Measurements from ENCODE around the gene CES2.
"Not testable (repeated sequence)": the region's sequence is repeated elsewhere in the genome, so short reads cannot be mapped to it uniquely, and the experiment has no call there.

The CES2 gene

GRCh38 chr16:66894055-66894454, 41.3 kb upstream of the CES2 start:
- Histone ChIP-seq H3K27me3 (no peaks in the 10 kb centered on the region), H3K4me1 (peaks cover 6 to 35% (median 27%) of the 10 kb centered on the region in 10 experiments), H3K4me3 (no peak overlapping the region), H4K20me1 (peaks cover 0 to 51% (median 15%) of the 10 kb centered on the region in 11 experiments; a peak in 13 of 22 replicates), H3K9me3 (replicated peaks in 1 of 11) (no peaks in the 10 kb centered on the region), H3K27ac (no peak overlapping the region), H3K9ac (no peak overlapping the region), H3K36me3 (peaks cover 0 to 25% (median 4%) of the 10 kb centered on the region in 11 experiments; a peak in 10 of 22 replicates), H3K4me2 (no peak overlapping the region)
- TF ChIP-seq Cebpa-rat (IDR thresholded peaks at IDR 0.05), result no peak

DNA sequence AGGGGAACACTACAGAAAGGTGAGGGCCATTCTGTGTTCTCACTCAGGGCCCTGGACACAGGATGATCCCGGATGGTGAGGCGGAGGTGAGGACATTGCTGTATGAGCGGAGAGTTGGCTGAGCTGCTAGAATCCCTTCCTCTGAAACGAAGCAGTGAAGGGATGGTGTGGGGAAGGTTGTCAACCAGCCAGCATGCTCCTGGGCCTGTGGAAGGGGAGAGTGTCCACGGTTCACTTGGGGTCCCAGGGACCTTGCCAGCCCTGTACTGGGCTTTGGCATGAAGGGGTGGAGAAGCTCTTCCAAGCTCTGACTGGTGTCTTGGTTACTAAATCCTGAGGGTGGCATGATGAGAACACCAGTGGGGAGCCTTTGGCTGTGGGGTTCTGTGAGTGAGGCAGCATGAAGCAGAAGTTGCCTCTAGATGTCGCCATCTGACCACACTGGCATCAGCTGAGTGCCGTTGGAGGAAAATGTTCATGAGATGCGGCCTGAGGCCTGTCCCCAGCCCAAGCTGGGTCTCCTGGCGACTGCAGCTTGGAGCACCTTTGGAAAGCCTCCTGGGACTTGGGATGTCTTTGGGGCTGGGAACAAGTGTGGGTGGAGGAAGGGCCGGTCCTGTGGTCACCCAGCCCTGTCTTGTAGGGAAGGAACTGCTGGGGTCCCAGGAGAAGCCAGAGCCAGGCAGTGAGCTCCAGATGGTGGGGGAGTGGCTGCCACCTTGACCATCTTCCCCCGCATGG, 40.2 kb upstream of the CES2 start:
- Histone ChIP-seq H4K20me1 (peaks cover 0 to 40% (median 15%) of the 10 kb centered on the region in 11 experiments; a peak in 13 of 22 replicates), H3K9ac (peak overlapping the region in 5 of 11 experiments; percentile 23 to 47 (median 37); a peak in 7 of 22 replicates), H3K4me1 (peaks cover 16 to 40% (median 36%) of the 10 kb centered on the region in 10 experiments), H3K4me3 (no peak overlapping the region), H3K4me2 (peak overlapping the region in 9 of 11 experiments; percentile 32 to 69 (median 56); a peak in 17 of 22 replicates), H3K27me3 (no peaks in the 10 kb centered on the region), H3K27ac (no peak overlapping the region), H3K9me3 (replicated peaks in 1 of 11) (no peaks in the 10 kb centered on the region), H3K36me3 (peaks cover 0 to 17% (median 4%) of the 10 kb centered on the region in 11 experiments; a peak in 7 of 22 replicates)
- TF ChIP-seq Cebpa-rat (IDR thresholded peaks at IDR 0.05), result no peak

DNA sequence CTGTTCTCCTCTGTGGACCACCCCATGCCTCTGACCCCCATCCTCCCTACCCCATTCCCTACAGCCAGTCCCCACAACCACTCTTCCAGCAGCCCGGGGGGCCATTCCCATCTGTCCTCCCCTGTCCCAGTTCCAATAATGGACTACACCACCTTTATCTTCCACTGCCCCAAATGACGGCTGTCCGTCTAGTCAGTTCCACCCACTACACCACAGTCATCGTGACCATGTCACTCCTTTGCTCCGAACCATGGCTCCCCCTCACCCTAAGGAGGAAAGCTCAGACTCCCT, 39.7 kb upstream of the CES2 start:
- no peak for TF ChIP-seq Cebpa-rat (IDR thresholded peaks at IDR 0.05)

DNA sequence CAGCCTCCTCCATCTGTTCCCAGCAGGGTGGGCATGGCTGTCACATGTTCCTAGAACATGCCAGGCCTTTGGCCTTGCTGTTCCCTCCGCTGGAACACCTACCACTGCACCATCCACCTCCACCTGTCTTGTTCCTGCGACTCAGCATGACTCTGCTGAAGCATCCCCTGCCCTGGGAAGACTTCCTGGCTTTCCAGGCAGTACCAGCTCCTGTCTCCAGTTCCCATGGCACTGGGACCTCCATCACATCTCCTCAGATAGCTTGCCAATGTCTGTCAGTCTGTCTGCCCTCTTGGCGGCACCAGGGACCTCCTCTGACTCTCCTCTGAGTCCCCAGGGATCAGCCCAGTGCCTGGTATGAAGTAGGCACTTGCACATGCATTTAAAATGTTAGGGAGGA, 39.3 kb upstream of the CES2 start:
- Histone ChIP-seq H3K4me1 (peaks cover 19 to 48% (median 42%) of the 10 kb centered on the region in 10 experiments), H3K4me2 (peak overlapping the region in 9 of 11 experiments; percentile 32 to 69 (median 56); a peak in 16 of 22 replicates), H3K9me3 (replicated peaks in 1 of 11) (no peaks in the 10 kb centered on the region), H3K4me3 (no peak overlapping the region), H3K27ac (no peak overlapping the region), H3K36me3 (peaks cover 0 to 11% (median 4%) of the 10 kb centered on the region in 11 experiments; a peak in 6 of 22 replicates), H3K27me3 (no peaks in the 10 kb centered on the region), H4K20me1 (peaks cover 0 to 32% (median 11%) of the 10 kb centered on the region in 11 experiments; a peak in 10 of 22 replicates), H3K9ac (peak overlapping the region in 5 of 11 experiments; percentile 8 to 47 (median 24); a peak in 5 of 22 replicates)
- TF ChIP-seq Cebpa-rat (IDR thresholded peaks at IDR 0.05), result no peak

More for the DNA sequence above, 39.7 kb upstream of the CES2 start:
- Histone ChIP-seq H3K4me2 (peak overlapping the region in 9 of 11 experiments; percentile 32 to 69 (median 56); a peak in 17 of 22 replicates), H3K4me1 (peaks cover 19 to 45% (median 41%) of the 10 kb centered on the region in 10 experiments), H3K27me3 (no peaks in the 10 kb centered on the region), H3K9ac (peak overlapping the region in 6 of 11 experiments; percentile 8 to 47 (median 30); a peak in 9 of 22 replicates), H3K9me3 (replicated peaks in 1 of 11) (no peaks in the 10 kb centered on the region), H3K36me3 (peaks cover 0 to 15% (median 4%) of the 10 kb centered on the region in 11 experiments; a peak in 7 of 22 replicates), H4K20me1 (peaks cover 0 to 36% (median 13%) of the 10 kb centered on the region in 11 experiments; a peak in 13 of 22 replicates), H3K27ac (no peak overlapping the region), H3K4me3 (no peak overlapping the region)

DNA sequence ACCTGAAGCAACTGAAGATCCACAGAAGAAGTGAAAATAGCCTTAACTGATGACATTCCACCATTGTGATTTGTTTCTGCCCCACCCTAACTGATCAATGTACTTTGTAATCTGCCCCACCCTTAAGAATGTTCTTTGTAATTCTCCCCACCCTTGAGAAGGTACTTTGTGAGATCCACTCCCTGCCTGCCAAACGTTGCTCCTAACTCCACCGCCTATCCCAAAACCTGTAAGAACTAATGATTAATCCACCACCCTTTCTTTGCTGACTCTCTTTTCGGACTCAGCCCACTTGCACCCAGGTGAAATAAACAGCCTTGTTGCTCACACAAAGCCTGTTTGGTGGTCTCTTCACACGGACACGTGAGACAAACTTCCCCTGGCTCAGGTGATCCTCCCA, 38.6 kb upstream of the CES2 start:
- H3K4me3 ChIP-seq; H3K9me3 ChIP-seq (replicated peaks in 1 of 11); H3K9ac ChIP-seq; H3K36me3 ChIP-seq; H3K27ac ChIP-seq; H3K27me3 ChIP-seq: not testable (repeated sequence)
- Histone ChIP-seq H3K4me1 (peaks cover 19 to 51% (median 47%) of the 10 kb centered on the region in 10 experiments), H4K20me1 (peaks cover 0 to 25% (median 6%) of the 10 kb centered on the region in 11 experiments; a peak in 8 of 22 replicates), H3K4me2 (peak overlapping the region in 2 of 11 experiments; percentile 52 to 56; a peak in 2 of 22 replicates)

- H3K36me3 ChIP-seq, result no peaks in the 10 kb centered on the region
- peaks cover 0 to 21% (median 0%) of the 10 kb centered on the region in 11 experiments; a peak in 7 of 22 replicates for H4K20me1 ChIP-seq
- H3K9ac ChIP-seq, result no peak overlapping the region
- H3K9me3 ChIP-seq (replicated peaks in 1 of 11), result no peaks in the 10 kb centered on the region
- H3K4me1 ChIP-seq, result peaks cover 18 to 59% (median 53%) of the 10 kb centered on the region in 10 experiments
- no peak for TF ChIP-seq Cebpa-rat (IDR thresholded peaks at IDR 0.05)
- H3K4me3 ChIP-seq, result no peak overlapping the region
- no peak overlapping the region for H3K4me2 ChIP-seq
- no peaks in the 10 kb centered on the region for H3K27me3 ChIP-seq
- H3K27ac ChIP-seq, result no peak overlapping the region
Observed at GRCh38 chr16:66898207-66898606, 37.1 kb upstream of the CES2 start.

GRCh38 chr16:66898933-66899309, 36.4 kb upstream of the CES2 start:
- TF ChIP-seq Cebpa-rat (IDR thresholded peaks at IDR 0.05), result no peak
- no peaks in the 10 kb centered on the region for H3K36me3 ChIP-seq
- no peaks in the 10 kb centered on the region for H3K27me3 ChIP-seq
- H3K9ac ChIP-seq, result no peak overlapping the region
- H4K20me1 ChIP-seq, result peaks cover 0 to 19% (median 0%) of the 10 kb centered on the region in 11 experiments; a peak in 7 of 22 replicates
- H3K4me1 ChIP-seq, result peaks cover 25 to 66% (median 59%) of the 10 kb centered on the region in 10 experiments
- H3K9me3 ChIP-seq (replicated peaks in 1 of 11), result no peaks in the 10 kb centered on the region
- no peak overlapping the region for H3K4me3 ChIP-seq
- no peak overlapping the region for H3K4me2 ChIP-seq
- H3K27ac ChIP-seq, result no peak overlapping the region

GRCh38 chr16:66899310-66899944, 35.9 kb upstream of the CES2 start:
- H3K27me3 ChIP-seq, result no peaks in the 10 kb centered on the region
- TF ChIP-seq Cebpa-rat (IDR thresholded peaks at IDR 0.05), result peak in 7 of 11 experiments; percentile 36 to 78 (median 61); a peak in 7 of 22 replicates
- H3K4me2 ChIP-seq, result peak overlapping the region; percentile 24 to 90 (median 62); a peak in 21 of 22 replicates
- H3K36me3 ChIP-seq, result no peaks in the 10 kb centered on the region
- no peak overlapping the region for H3K4me3 ChIP-seq
- peaks cover 30 to 71% (median 64%) of the 10 kb centered on the region in 10 experiments for H3K4me1 ChIP-seq
- H4K20me1 ChIP-seq, result peaks cover 0 to 14% (median 0%) of the 10 kb centered on the region in 11 experiments; a peak in 7 of 22 replicates
- peak overlapping the region in 5 of 11 experiments; percentile 11 to 31 (median 27); a peak in 3 of 22 replicates for H3K9ac ChIP-seq
- H3K9me3 ChIP-seq (replicated peaks in 1 of 11), result no peaks in the 10 kb centered on the region
- H3K27ac ChIP-seq, result peak overlapping the region in 4 of 11 experiments; percentile 14 to 35 (median 18); a peak in 3 of 22 replicates
